Measurements from ENCODE around the gene RPS29.

DNA sequence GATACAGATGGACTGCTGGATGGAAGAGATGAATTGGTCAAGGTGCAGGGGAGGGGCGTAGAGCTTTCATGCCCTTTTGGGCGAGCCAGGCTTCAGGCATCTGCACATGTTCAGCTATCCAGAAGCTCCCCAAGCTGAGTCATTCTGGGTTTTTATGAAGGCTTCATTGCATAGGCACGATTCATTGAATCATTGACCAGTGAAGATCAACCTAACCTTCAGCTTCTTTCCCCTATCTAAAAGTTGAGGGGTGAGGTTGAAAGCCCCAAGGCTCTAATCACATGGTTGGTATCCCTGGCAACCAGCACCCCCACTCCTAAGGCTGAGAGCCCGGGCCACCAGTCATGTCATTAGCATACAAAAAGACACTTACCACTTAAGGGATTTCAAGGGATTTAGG, 36.3 kb downstream of the RPS29 start:
- TF ChIP-seq, protein P1, sequence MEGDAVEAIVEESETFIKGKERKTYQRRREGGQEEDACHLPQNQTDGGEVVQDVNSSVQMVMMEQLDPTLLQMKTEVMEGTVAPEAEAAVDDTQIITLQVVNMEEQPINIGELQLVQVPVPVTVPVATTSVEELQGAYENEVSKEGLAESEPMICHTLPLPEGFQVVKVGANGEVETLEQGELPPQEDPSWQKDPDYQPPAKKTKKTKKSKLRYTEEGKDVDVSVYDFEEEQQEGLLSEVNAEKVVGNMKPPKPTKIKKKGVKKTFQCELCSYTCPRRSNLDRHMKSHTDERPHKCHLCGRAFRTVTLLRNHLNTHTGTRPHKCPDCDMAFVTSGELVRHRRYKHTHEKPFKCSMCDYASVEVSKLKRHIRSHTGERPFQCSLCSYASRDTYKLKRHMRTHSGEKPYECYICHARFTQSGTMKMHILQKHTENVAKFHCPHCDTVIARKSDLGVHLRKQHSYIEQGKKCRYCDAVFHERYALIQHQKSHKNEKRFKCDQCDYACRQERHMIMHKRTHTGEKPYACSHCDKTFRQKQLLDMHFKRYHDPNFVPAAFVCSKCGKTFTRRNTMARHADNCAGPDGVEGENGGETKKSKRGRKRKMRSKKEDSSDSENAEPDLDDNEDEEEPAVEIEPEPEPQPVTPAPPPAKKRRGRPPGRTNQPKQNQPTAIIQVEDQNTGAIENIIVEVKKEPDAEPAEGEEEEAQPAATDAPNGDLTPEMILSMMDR (IDR thresholded peaks at IDR 0.05; ENCODE audit: poor library complexity, severe bottlenecking): no peak
- TF ChIP-seq EP300 (conservative IDR thresholded peaks at IDR 0.05; ENCODE audit: poor library complexity, severe bottlenecking) (no peak), POLR2AphosphoS5 (IDR thresholded peaks at IDR 0.05) (no peak)
